Neural progenitor cell (in vitro differentiated cells): Measurements from ENCODE around the gene GNMT. TPM values are rescaled to one million over a fixed set of nuclear protein-coding genes. Genes with fewer than 3 reads are reported as not detected.

Experiments used
- DNase-seq: peaks from one replicate; pipeline ENCODE4 v3.0.0-alpha.2; 2016; ENCODE audit warnings: low spot score
- H2AFZ ChIP-seq: fragments of 200-600 bp; sonication (generic); replicated peaks from 2 replicates; pipeline ENCODE4 v1.6.1; 2016; ENCODE audit warnings: antibody characterized with exemption
- H3F3A ChIP-seq: fragments of 200-600 bp; sonication (generic); 2 replicates; pipeline ENCODE4 v1.6.1; 2016; ENCODE audit warnings: antibody characterized with exemption, low read depth
- H3K27ac ChIP-seq: fragments of 200-600 bp; sonication (generic); 2 replicates; pipeline ENCODE4 v1.5.1; 2016; ENCODE audit warnings: mild to moderate bottlenecking
- H3K27me3 ChIP-seq: fragments of 200-600 bp; sonication (generic); 2 replicates; pipeline ENCODE4 v1.6.1; 2016; ENCODE audit warnings: mild to moderate bottlenecking, moderate library complexity
- H3K36me3 ChIP-seq: fragments of 200-600 bp; sonication (generic); 2 replicates; pipeline ENCODE4 v1.5.1; 2016
- H3K4me1 ChIP-seq: fragments of 200-600 bp; sonication (generic); 2 replicates; pipeline ENCODE4 v1.6.1; 2016; ENCODE audit warnings: mixed run types
- H3K4me2 ChIP-seq: fragments of 200-600 bp; sonication (generic); 2 replicates; pipeline ENCODE4 v1.6.1; 2016
- H3K4me3 ChIP-seq: fragments of 200-600 bp; sonication (generic); 2 replicates; pipeline ENCODE4 v1.5.1; 2016
- H3K79me2 ChIP-seq: fragments of 200-600 bp; sonication (generic); 2 replicates; pipeline ENCODE4 v1.6.1; 2016; ENCODE audit warnings: low read depth
- H3K9ac ChIP-seq: fragments of 200-600 bp; sonication (generic); 2 replicates; pipeline ENCODE4 v1.6.1; 2016
- H3K9me3 ChIP-seq: fragments of 200-600 bp; sonication (generic); 2 replicates; pipeline ENCODE4 v1.5.1; 2016; ENCODE audit warnings: low read depth
- H4K20me1 ChIP-seq: fragments of 200-600 bp; sonication (generic); 2 replicates; pipeline ENCODE4 v1.6.1; 2016; ENCODE audit warnings: low read depth
- H3K27ac Mint-ChIP-seq: 3 replicates; pipeline ENCODE4 v1.8.0; 2021; ENCODE audit warnings: mixed read lengths
- H3K27me3 Mint-ChIP-seq: 2 replicates; pipeline ENCODE4 v1.8.0; 2022; ENCODE audit warnings: low read depth, mild to moderate bottlenecking, inconsistent platforms, moderate library complexity, mixed read lengths; ENCODE audit not compliant: insufficient read depth
- H3K36me3 Mint-ChIP-seq: 3 replicates; pipeline ENCODE4 v1.8.0; 2021; ENCODE audit warnings: mixed read lengths
- H3K4me1 Mint-ChIP-seq: 3 replicates; pipeline ENCODE4 v1.8.0; 2021; ENCODE audit warnings: mixed read lengths
- H3K4me3 Mint-ChIP-seq: 3 replicates; pipeline ENCODE4 v1.8.0; 2021; ENCODE audit warnings: mild to moderate bottlenecking, moderate library complexity, mixed read lengths
- H3K9me3 Mint-ChIP-seq: 3 replicates; pipeline ENCODE4 v1.8.0; 2020; ENCODE audit warnings: mixed read lengths
- EZH2 ChIP-seq: fragments of 200-600 bp; sonication (generic); IDR thresholded peaks from 2 replicates; pipeline ENCODE4 v1.6.1; 2017; ENCODE audit warnings: antibody characterized with exemption, mild to moderate bottlenecking, moderate library complexity
- EZH2phosphoT487 ChIP-seq: fragments of 200-600 bp; sonication (generic); IDR thresholded peaks from 2 replicates; pipeline ENCODE4 v1.6.1; 2017; ENCODE audit warnings: antibody characterized with exemption
- total RNA-seq: library from RNA; depleted of rRNA; stranded (reverse); fragments of >200 nt; gene quantifications from 2 replicates; pipeline ENCODE4 v1.2.3, GENCODE V29; 2015; ENCODE audit warnings: low replicate concordance
- TF ChIP-seq, protein P1 (sequence below): fragments of 200-600 bp; sonication (generic); IDR thresholded peaks from 2 replicates; pipeline ENCODE4 v1.5.1; 2017; ENCODE audit warnings: antibody characterized with exemption, mild to moderate bottlenecking

GNMT gene
- total RNA-seq, 1 donor from 2014 or later = not detected

DNA sequence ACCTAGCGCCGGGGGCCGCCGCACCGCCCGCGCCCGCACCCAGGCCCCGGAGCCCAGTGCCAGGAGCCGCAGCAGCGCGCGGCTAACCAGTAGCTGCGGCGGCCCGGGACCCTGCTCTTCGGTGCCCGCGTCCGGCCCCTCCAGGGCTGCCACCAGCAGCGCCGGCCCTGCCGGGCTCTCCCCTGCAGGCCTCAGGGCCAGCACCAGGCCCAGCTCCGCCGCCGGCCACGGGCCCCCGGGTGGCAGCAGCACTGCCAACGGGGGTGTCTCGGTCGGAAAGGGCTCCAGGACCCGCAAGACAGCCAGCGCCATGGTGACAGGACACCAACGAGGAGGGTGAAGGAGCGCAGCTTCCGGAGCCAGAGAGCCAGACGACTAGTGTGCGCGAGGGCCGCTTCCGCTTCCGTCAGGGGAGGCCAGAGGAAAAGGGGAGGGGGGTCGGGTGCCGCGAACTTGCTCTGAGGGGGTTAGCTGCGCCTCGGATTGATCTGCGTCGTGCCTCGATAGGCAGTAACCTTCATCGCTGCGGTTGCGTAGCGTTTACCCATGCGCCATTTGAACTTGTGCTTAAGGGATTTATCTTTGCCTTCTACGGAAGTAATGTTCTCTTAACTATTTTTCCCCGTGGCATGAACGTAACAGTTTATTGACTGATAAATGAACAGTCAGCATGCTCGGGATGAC lies 18.4 kb downstream of the GNMT start, which contains the start of gene PEX6:
PEX6 (minus strand) TSS at position 343 of the 684 bp plus-strand sequence; CDS start at position 312, 31 bp downstream.
- H3K9ac ChIP-seq = peak within 1 kb of the TSS; percentile 72
- DNase-seq = peak; percentile 95
- H3K27ac ChIP-seq = no peak within 1 kb of the TSS
- TF ChIP-seq, protein P1, sequence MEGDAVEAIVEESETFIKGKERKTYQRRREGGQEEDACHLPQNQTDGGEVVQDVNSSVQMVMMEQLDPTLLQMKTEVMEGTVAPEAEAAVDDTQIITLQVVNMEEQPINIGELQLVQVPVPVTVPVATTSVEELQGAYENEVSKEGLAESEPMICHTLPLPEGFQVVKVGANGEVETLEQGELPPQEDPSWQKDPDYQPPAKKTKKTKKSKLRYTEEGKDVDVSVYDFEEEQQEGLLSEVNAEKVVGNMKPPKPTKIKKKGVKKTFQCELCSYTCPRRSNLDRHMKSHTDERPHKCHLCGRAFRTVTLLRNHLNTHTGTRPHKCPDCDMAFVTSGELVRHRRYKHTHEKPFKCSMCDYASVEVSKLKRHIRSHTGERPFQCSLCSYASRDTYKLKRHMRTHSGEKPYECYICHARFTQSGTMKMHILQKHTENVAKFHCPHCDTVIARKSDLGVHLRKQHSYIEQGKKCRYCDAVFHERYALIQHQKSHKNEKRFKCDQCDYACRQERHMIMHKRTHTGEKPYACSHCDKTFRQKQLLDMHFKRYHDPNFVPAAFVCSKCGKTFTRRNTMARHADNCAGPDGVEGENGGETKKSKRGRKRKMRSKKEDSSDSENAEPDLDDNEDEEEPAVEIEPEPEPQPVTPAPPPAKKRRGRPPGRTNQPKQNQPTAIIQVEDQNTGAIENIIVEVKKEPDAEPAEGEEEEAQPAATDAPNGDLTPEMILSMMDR = no peak
- TF ChIP-seq EZH2 = peak; percentile 62
- H3K27ac Mint-ChIP-seq = peak within 1 kb of the TSS; percentile 97
- H3K27me3 Mint-ChIP-seq = peaks cover 4% of the 10 kb centered on the region
- no peaks in the 10 kb centered on the region for H3K36me3 ChIP-seq
- peak within 1 kb of the TSS; percentile 99 for H3K4me3 ChIP-seq
- H3K4me1 ChIP-seq = peaks cover 9% of the 10 kb centered on the region
- H2AFZ ChIP-seq = peak within 1 kb of the TSS; percentile 61
- H3K4me1 Mint-ChIP-seq = peaks cover 24% of the 10 kb centered on the region
- H3K36me3 Mint-ChIP-seq = peaks cover 2% of the 10 kb centered on the region
- H3K4me3 Mint-ChIP-seq = peak within 1 kb of the TSS; percentile 89
- no peaks in the 10 kb centered on the region for H3K27me3 ChIP-seq
- H3K9me3 ChIP-seq = no peaks in the 10 kb centered on the region
- H4K20me1 ChIP-seq = peaks cover 4% of the 10 kb centered on the region
- H3K9me3 Mint-ChIP-seq = no peaks in the 10 kb centered on the region
- H3F3A ChIP-seq = peaks cover 17% of the 10 kb centered on the region
- peaks cover 12% of the 10 kb centered on the region for H3K79me2 ChIP-seq
- peak within 1 kb of the TSS; percentile 100 for H3K4me2 ChIP-seq

DNA sequence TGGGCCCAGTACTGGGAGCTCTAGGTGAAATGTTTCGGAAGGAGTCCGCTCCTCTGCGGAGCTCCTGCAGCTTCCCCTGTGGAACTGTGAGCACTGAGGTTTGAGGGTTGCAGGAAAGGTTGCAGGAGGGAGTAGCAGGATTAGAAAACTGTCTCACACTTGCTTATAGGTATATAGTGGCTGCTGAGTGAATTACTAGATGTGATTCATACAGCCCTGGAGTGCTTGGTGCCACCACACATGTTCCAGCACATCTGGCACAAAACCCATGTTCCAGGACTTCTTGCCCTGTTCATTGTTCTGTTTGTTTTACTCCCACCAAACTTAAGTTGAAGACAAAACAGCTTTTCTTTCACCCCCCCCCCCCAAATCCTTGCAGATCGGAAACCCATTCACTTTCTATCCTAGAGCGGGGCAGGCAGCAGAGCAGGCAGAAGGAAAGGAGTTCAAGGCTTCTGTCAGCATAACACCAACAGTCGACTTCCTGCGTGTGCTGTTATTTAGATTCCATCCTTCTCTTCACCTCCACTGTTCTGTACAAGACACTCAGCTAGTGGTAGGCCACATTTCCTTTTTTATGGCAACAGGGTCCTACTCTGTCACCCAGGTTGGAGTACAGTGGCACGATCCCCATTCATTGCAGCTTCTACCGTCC lies 19.1 kb downstream of the GNMT start:
- no peaks in the 10 kb centered on the region for H3K9me3 ChIP-seq
- H3F3A ChIP-seq = peaks cover 18% of the 10 kb centered on the region
- H3K79me2 ChIP-seq = peaks cover 12% of the 10 kb centered on the region
- H3K36me3 ChIP-seq = no peaks in the 10 kb centered on the region
- peak overlapping the region; percentile 61 for H2AFZ ChIP-seq
- no peaks in the 10 kb centered on the region for H3K9me3 Mint-ChIP-seq
- H3K4me1 ChIP-seq = peaks cover 9% of the 10 kb centered on the region
- peak overlapping the region; percentile 89 for H3K4me3 Mint-ChIP-seq
- H3K4me1 Mint-ChIP-seq = peaks cover 26% of the 10 kb centered on the region
- peaks cover 4% of the 10 kb centered on the region for H4K20me1 ChIP-seq
- H3K27me3 ChIP-seq = no peaks in the 10 kb centered on the region
- no peak for DNase-seq
- peaks cover 4% of the 10 kb centered on the region for H3K27me3 Mint-ChIP-seq
- no peak overlapping the region for H3K9ac ChIP-seq
- no peak overlapping the region for H3K27ac ChIP-seq
- peak overlapping the region; percentile 100 for H3K4me2 ChIP-seq
- peak overlapping the region; percentile 99 for H3K4me3 ChIP-seq
- H3K27ac Mint-ChIP-seq = peak overlapping the region; percentile 97
- peaks cover 2% of the 10 kb centered on the region for H3K36me3 Mint-ChIP-seq
- no peak for TF ChIP-seq EZH2
- TF ChIP-seq, protein P1 = no peak
- no peak for TF ChIP-seq EZH2phosphoT487

DNA sequence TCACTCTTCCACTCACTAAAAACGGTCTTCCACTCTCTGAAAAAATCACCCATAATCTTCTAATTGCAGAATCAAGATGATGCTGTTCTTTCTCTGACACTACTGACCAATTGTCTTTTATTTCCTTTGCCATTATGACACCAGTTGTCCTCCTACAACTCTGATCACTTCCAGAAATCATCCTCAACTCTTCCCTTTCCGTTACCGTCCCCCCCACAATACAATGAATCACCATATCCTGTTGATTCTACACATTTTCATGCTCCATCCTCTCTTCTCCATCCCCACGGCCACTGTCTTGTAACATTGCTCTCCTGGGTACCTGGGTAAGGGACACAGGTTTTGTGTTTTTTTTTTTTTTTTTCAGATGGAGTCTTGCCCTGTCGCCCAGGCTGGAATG lies 21.3 kb downstream of the GNMT start:
- TF ChIP-seq EZH2 (no peak), EZH2phosphoT487 (no peak)
- TF ChIP-seq, protein P1 = no peak
- Mint-ChIP-seq H3K36me3 (peaks cover 1% of the 10 kb centered on the region), H3K4me3 (peak overlapping the region; percentile 4), H3K4me1 (peaks cover 40% of the 10 kb centered on the region), H3K9me3 (no peaks in the 10 kb centered on the region), H3K27me3 (peaks cover 4% of the 10 kb centered on the region), H3K27ac (no peak overlapping the region)
- Histone ChIP-seq H2AFZ (no peak overlapping the region), H3K4me3 (no peak overlapping the region), H3K27ac (no peak overlapping the region), H3K36me3 (no peaks in the 10 kb centered on the region), H3F3A (peaks cover 18% of the 10 kb centered on the region), H3K79me2 (peaks cover 34% of the 10 kb centered on the region), H3K27me3 (no peaks in the 10 kb centered on the region), H3K9me3 (no peaks in the 10 kb centered on the region), H3K4me1 (peaks cover 18% of the 10 kb centered on the region), H3K9ac (no peak overlapping the region), H4K20me1 (peaks cover 22% of the 10 kb centered on the region), H3K4me2 (no peak overlapping the region)
- DNase-seq = no peak
